ENCODE measurements around the gene ACP7. TPM values are rescaled to one million over a fixed set of nuclear protein-coding genes. Genes with fewer than 3 reads are reported as not detected.
"Not testable (repeated sequence)": the region's sequence is repeated elsewhere in the genome, so short reads cannot be mapped to it uniquely, and the experiment has no call there.

Gene ACP7
- total RNA-seq, 2 experiments from 2014 or later: not detected

DNA sequence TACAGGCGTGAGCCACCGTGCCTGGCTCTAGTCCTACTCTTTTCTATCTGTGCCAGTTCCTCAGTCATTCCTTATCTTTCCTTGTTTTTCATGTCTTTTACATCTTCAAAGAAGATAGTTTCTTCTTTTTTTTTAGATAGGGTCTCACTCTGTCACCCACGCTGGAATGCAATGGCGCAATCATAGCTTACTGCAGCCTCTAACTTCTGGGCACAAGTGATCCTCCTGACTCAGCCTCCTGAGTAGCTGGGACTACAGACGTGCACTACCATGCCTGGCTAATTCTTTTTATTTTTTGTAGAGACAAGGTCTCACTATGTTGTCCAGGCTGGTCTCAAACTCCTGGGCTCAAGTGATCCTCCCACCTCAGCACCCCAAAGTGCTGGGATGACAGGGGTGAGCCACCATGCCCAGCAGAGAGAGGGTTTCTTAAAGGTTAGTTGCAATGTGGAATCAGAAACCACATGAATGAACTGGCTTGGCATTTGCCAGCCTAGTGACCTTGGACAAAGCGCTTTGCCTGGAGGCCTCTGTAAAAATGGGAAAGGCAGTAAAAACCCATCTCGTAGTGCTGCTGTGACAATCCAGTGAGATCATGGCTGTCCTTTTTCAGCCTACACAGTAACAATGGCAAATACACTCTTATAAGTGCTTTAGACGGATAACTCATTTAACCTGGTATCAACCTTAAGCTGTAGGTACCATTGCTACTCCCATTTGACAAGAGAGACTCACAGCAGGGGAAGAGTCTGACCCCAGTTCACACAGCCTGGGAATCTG, 3.9 kb downstream of the ACP7 start:
- H3K27ac Mint-ChIP-seq: no peak overlapping the region
- peaks cover 40% of the 10 kb centered on the region for H3K27me3 Mint-ChIP-seq

DNA sequence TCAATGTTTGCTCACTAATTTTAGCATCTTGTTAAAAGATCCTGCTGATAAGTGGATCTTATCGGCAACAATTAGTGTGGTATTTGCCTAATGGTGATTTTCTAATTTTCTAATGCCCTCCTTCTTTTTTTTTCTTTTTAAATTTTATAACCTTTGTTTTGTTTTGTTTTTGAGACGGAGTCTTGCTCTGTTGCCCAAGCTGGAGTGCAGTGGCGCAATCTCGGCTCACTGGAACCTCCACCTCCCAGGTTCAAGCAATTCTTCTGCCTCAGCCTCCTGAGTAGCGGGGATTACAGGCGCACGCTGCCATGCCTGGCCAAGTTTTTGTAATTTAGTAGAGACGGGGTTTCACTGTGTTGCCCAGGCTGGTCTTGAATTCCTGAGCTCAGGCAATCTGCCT, 5.8 kb downstream of the ACP7 start:
- not testable (repeated sequence) for H3K4me3 Mint-ChIP-seq, DNase-seq, H3K9me3 Mint-ChIP-seq, H3K4me1 Mint-ChIP-seq, H3K27ac Mint-ChIP-seq, H3K36me3 Mint-ChIP-seq
- peaks cover 29% of the 10 kb centered on the region for H3K27me3 Mint-ChIP-seq

More for the DNA sequence above, 3.9 kb downstream of the ACP7 start:
- Mint-ChIP-seq H3K4me3 (no peak overlapping the region), H3K4me1 (peaks cover 6% of the 10 kb centered on the region), H3K9me3 (no peaks in the 10 kb centered on the region), H3K36me3 (no peaks in the 10 kb centered on the region)
- DNase-seq: no peak

DNA sequence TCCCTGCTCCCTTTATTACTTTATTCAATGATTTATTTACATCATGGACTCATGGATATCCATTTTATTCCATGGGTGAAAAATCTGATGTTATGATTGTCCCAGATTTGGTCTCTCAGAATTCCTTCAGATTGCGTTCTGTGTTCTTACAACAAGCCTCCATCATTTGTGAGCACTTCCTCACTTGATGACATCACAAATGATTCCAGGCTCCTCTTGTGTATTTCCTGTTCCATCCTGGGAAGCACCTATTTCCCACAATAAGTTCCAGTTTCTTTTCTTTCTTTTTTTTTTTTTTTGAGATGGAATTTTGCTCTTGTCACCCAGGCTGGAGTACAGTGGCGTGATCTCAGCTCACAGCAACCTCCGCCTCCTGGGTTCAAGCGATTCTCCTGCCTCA, 6.7 kb downstream of the ACP7 start:
- peaks cover 21% of the 10 kb centered on the region for H3K27me3 Mint-ChIP-seq
- no peaks in the 10 kb centered on the region for H3K36me3 Mint-ChIP-seq
- no peaks in the 10 kb centered on the region for H3K9me3 Mint-ChIP-seq
- no peak overlapping the region for H3K27ac Mint-ChIP-seq
- DNase-seq: no peak
- H3K4me1 Mint-ChIP-seq: no peaks in the 10 kb centered on the region
- H3K4me3 Mint-ChIP-seq: no peak overlapping the region

DNA sequence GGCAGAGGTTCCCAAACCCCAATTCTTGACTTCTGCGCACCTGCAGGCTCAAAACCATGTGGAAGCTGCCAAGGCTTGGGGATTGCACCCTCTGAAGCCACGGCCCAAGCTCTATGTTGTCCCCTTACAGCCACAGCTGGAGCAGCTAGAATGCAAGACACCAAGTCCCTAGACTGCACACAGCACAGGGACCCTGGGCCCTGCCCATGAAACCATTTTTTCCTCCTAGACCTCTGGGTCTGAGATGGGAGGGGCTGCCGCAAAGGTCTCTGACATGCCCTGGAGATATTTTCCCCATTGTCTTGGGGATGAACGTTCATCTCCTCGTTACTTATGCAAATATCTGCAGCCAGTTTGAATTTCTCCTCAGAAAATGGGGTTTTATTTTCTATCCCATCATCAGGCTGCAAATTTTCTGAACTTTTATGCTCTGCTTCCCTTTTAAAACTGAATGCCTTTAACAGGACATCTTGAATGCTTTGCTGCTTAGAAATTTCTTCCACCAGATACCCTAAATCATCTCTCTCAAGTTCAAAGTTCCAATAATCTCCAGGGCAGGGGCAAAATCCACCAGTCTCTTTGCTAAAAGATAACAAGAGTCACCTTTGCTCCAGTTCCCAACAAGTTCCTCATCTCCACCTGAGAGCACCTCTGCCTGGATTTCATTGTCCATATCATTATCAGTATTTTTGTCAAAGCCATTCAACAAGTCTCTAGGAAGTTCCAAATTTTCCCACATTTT, 11.8 kb downstream of the ACP7 start:
- H3K9me3 Mint-ChIP-seq, H3K27ac Mint-ChIP-seq: not testable (repeated sequence)
- peaks cover 44% of the 10 kb centered on the region for H3K27me3 Mint-ChIP-seq

DNA sequence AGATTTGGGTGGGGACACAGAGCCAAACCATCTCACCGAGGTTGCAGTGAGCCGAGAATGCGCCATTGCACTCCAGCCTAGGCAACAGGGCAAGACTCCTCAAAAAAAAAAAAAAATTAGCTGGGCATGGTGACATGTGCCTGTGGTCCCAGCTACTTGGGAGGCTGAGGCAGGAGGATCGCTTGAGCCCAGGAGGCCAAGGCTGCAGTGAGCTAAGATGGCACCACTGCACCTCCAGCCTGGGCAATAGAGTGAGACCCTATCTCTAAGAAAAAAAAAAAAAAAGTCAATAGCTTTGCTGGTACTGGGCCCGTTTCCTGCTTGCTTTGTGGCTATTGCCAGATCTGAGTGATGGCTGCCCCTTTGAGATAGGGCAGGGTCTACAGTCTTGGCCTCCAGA, 13.1 kb downstream of the ACP7 start:
- H3K4me1 Mint-ChIP-seq: no peaks in the 10 kb centered on the region
- no peak for DNase-seq
- no peaks in the 10 kb centered on the region for H3K9me3 Mint-ChIP-seq
- H3K27ac Mint-ChIP-seq: no peak overlapping the region
- no peak overlapping the region for H3K4me3 Mint-ChIP-seq
- no peaks in the 10 kb centered on the region for H3K36me3 Mint-ChIP-seq
- peaks cover 44% of the 10 kb centered on the region for H3K27me3 Mint-ChIP-seq

More for the DNA sequence above, 11.8 kb downstream of the ACP7 start:
- not testable (repeated sequence) for H3K4me3 Mint-ChIP-seq, H3K4me1 Mint-ChIP-seq, H3K36me3 Mint-ChIP-seq, DNase-seq

DNA sequence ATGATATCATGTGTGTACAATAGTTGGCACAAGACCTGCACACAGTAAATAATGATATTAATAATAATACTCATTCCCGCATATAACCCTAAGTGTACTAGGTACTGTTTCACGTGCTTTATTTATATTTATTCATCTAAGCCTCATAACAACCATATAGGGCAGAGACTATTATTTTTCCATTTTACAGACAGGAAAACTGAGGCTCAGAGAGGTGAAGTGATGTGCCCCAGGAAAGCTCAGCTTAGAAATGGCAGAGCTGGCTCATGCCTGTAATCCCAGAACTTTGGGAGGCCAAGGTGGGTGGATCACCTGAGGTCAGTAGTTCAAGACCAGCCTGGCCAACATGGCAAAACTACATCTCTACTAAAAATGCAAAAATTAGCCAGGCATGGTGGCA, 13.6 kb downstream of the ACP7 start:
- Mint-ChIP-seq H3K4me1 (no peaks in the 10 kb centered on the region), H3K4me3 (no peak overlapping the region), H3K9me3 (no peaks in the 10 kb centered on the region), H3K36me3 (no peaks in the 10 kb centered on the region), H3K27ac (no peak overlapping the region), H3K27me3 (peaks cover 44% of the 10 kb centered on the region)
- DNase-seq: no peak

DNA sequence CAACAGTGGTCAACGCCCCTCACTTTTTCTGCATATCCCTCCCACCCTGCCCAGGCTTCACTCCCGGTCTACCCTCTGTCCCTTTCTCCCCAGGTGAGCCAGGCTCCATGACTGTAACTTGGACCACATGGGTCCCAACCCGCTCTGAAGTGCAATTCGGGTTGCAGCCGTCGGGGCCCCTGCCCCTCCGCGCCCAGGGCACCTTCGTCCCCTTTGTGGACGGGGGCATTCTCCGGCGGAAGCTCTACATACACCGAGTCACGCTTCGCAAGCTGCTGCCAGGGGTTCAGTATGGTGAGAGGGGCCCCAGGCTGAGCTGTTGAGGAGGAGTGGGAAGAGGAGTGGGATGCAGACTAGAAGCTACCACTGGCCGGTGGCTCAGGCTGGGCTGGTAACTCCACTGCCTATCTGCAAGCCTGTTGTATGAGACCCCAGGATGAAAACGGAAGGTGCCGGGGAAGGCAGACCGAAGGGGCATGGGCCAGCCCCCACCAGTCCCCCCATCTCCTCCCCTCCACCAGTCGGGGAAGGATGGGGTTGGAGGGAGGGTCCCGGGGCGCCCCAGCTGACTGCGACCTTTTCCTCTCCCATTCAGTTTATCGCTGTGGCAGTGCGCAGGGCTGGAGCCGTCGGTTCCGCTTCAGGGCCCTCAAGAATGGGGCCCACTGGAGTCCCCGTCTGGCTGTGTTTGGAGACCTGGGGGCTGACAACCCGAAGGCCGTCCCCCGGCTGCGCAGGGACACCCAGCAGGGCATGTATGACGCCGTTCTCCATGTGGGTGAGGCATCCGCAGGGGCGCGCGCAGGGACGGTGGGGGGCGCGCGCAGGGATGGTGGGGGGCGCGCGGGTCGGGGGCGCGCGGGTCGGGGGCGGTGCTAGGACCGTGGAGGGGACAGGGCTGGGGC, 14.4 kb downstream of the ACP7 start:
- no peak overlapping the region for H3K27ac Mint-ChIP-seq
- H3K9me3 Mint-ChIP-seq: no peaks in the 10 kb centered on the region
- no peak overlapping the region for H3K4me3 Mint-ChIP-seq
- no peaks in the 10 kb centered on the region for H3K36me3 Mint-ChIP-seq
- DNase-seq: no peak
- H3K4me1 Mint-ChIP-seq: no peaks in the 10 kb centered on the region
- H3K27me3 Mint-ChIP-seq: peaks cover 37% of the 10 kb centered on the region

DNA sequence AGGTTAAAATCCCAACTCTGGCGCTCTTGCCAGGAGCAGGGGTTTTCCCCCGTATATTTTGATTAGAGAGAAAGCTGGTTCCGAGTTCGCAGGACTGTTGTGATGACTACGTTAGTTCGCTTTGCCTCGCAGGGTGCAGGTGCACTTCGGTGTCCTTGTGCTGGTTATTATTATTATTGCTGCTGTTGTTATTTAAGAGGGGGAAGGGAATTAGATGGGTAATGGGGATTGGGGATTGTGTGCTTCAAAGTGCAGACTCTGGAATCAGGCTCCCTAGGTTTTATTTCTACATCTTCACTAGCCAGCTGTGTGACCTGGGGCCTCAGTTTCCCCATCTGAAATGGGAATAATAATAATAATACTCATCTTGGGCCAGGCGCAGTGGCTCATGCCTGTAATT, 15.2 kb downstream of the ACP7 start:
- DNase-seq: no peak
- Mint-ChIP-seq H3K9me3 (no peaks in the 10 kb centered on the region), H3K27ac (no peak overlapping the region), H3K36me3 (no peaks in the 10 kb centered on the region), H3K4me3 (no peak overlapping the region), H3K27me3 (peaks cover 35% of the 10 kb centered on the region), H3K4me1 (no peaks in the 10 kb centered on the region)

DNA sequence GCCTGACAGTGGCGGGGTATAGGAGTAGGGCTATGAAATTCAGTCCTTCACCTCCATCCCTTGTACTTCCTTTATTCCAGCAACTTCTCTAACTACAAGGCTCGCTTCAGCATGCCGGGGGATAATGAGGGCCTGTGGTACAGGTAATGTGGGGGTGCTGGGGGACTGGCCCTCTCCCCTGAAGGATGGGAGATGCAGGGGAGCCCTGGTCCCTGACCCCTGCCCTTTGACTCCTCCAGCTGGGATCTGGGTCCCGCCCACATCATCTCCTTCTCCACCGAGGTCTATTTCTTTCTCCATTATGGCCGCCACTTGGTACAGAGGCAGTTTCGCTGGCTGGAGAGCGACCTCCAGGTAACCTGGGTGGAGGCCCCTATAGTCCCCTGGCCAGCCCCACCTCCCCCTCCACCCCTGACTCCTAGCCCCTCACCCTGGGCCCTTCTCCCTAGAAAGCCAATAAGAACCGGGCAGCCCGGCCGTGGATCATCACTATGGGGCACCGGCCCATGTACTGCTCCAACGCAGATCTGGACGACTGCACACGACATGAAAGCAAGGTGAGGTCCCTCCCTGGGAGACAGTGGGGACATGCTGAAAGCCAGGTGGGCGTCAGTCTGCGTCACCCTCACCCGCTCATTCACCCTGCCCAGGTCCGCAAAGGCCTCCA, 16.5 kb downstream of the ACP7 start:
- no peaks in the 10 kb centered on the region for H3K36me3 Mint-ChIP-seq
- H3K27ac Mint-ChIP-seq: no peak overlapping the region
- no peak for DNase-seq
- no peak overlapping the region for H3K4me3 Mint-ChIP-seq
- no peaks in the 10 kb centered on the region for H3K4me1 Mint-ChIP-seq
- no peaks in the 10 kb centered on the region for H3K9me3 Mint-ChIP-seq
- H3K27me3 Mint-ChIP-seq: peaks cover 32% of the 10 kb centered on the region

DNA sequence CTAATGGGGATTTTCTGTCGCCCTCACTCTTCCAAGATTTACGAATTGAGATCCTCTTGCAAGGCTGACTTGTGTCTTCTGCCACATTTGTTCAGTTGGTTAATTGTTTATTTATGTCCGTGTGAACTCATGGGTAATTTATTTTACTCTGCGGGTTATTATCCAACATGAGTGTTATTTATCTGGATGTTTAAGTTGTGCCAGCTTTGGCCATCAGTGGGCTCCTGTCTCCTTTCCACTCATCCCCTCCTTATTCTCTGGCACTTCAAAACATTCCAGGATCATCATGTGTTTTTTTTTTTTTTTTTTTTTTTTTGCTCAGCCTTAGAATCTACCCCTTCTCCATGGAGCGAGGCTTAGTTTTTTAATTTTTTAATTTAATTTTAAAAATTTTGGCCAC, 19.0 kb downstream of the ACP7 start:
- Mint-ChIP-seq H3K4me1 (no peaks in the 10 kb centered on the region), H3K4me3 (no peak overlapping the region), H3K36me3 (no peaks in the 10 kb centered on the region), H3K27ac (no peak overlapping the region), H3K27me3 (peaks cover 13% of the 10 kb centered on the region), H3K9me3 (no peaks in the 10 kb centered on the region)
- DNase-seq: no peak

DNA sequence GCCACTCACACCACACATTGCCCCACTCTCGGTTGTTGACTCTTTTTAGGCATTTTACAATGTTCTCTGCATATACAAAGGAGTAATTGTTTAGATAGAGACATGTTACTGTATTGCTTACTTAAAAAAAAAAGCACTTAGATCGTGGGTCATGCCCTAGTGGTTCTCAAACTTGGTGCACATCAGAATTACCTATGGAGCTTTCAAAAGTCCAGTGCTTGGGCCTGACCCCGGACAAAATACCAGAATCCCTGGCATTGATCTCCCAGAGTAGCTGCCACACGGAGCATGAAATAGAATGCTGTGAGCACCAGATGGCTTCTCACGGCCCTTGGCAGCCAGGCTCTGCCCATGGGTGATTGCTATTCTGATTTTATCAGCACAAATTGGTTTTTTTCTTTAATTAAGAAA, 20.0 kb downstream of the ACP7 start:
- no peaks in the 10 kb centered on the region for H3K4me1 Mint-ChIP-seq
- H3K27me3 Mint-ChIP-seq: peaks cover 4% of the 10 kb centered on the region
- no peak overlapping the region for H3K27ac Mint-ChIP-seq
- no peak for DNase-seq
- H3K4me3 Mint-ChIP-seq: no peak overlapping the region
- no peaks in the 10 kb centered on the region for H3K9me3 Mint-ChIP-seq
- H3K36me3 Mint-ChIP-seq: no peaks in the 10 kb centered on the region

DNA sequence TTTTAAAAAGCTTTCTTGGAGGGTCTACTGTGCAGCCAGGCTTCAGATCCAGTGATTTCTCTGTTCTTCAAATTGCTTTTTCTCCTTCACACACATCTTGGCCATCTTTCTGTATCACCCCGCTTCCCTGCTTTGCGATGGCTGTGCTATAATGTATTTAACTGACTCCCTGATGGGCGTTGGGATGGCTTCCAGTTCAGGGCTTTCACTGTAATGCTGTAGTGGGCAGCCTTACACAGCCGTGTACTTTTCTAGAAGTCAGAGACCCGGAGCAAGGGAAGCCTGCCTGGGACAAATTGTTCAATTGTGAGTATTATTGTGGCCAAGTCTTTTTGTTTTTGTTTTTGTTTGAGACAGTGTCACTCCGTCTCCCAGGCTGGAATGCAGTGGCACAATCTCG, 22.0 kb downstream of the ACP7 start:
- Mint-ChIP-seq H3K27ac (no peak overlapping the region), H3K9me3 (no peaks in the 10 kb centered on the region), H3K4me3 (no peak overlapping the region), H3K4me1 (peaks cover 5% of the 10 kb centered on the region), H3K27me3 (peaks cover 3% of the 10 kb centered on the region), H3K36me3 (no peaks in the 10 kb centered on the region)
- DNase-seq: no peak

DNA sequence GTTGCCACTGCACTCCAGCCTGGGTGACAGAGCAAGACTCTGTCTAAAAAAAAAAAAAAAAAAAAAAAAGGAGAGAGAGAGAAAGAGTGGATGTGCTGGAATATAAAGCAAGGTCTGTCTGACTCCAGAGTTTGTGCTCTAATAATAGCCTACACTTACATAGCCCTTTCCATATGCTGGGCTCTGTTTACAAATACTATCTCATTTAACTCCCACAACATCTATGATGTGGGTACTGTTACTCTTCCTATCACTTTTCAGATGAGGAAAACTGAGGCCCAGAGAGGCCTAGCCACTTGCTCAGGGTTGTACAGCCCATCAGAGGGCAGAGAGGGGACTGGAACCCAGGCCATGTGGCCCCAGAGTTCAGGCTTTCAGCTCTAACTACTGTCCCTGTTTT, 25.5 kb downstream of the ACP7 start:
- H3K9me3 Mint-ChIP-seq: no peaks in the 10 kb centered on the region
- no peak for DNase-seq

DNA sequence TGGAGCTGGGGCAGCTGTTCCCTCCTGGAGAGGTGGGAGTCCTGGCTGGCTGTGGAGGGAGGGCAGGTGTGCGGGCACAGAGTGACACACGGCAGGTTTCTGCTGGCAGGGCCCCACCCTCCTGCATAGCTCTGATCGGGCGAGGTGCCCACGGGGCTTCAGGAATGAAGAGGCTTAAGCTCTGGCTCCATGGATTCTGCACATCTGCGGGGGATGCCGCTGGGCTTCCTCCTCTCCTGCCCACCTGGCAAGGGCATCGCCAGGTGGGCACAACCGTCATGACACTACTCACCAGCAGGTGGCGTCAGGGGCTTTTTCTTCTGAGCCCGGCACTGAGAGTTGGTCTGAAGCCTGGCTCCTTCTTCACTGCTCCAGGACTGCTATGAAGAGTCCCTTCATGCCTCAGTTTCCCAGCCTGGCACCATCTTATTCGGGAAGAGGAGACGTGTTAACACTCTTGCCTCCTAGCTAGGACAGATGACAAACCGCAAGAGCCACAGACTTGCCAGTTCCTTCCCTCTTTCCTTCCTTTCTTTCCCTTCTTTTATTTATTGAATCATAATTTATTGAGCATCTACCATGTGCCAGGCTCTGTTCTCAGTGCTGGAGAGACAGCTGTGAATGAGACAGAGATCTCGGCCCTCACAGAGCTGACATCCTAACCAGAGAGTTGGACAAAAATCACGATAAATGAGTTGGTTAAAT, 26.2 kb downstream of the ACP7 start:
- Mint-ChIP-seq H3K9me3 (no peaks in the 10 kb centered on the region), H3K27ac (no peak overlapping the region), H3K4me3 (no peak overlapping the region), H3K36me3 (no peaks in the 10 kb centered on the region), H3K4me1 (peaks cover 5% of the 10 kb centered on the region), H3K27me3 (peaks cover 10% of the 10 kb centered on the region)
- peak; percentile 69 for DNase-seq

More for the DNA sequence above, 25.5 kb downstream of the ACP7 start:
- Mint-ChIP-seq H3K4me3 (no peak overlapping the region), H3K27me3 (peaks cover 10% of the 10 kb centered on the region), H3K36me3 (no peaks in the 10 kb centered on the region), H3K4me1 (peaks cover 5% of the 10 kb centered on the region), H3K27ac (no peak overlapping the region)
